H1 (cell line): Measurements from ENCODE around the gene SLC8B1.

Experiments
- EP300 ChIP-seq, 2 experiments: IDR thresholded peaks; 1 replicate in 1 of 2; 2 replicates in 1 of 2; pipeline ENCODE4 v1.6.1; 2011 to 2012; ENCODE audit warnings: low read depth in 2 of 2, low read length in 2 of 2, mild to moderate bottlenecking in 2 of 2, borderline replicate concordance in 1 of 2, inconsistent platforms in 1 of 2, moderate library complexity in 1 of 2
- EZH2 ChIP-seq: fragments of 200-600 bp; sonication (generic); IDR thresholded peaks from 2 replicates; pipeline ENCODE4 v1.7.1; 2012; ENCODE audit warnings: low read depth, mild to moderate bottlenecking, moderate library complexity, low read length, inconsistent platforms; ENCODE audit not compliant: severe bottlenecking
- GABPA ChIP-seq: IDR thresholded peaks from 2 replicates; pipeline ENCODE4 v1.6.1; 2011; ENCODE audit warnings: mild to moderate bottlenecking, low read length, moderate library complexity, borderline replicate concordance; ENCODE audit not compliant: insufficient read depth
- JUND ChIP-seq: IDR thresholded peaks from 2 replicates; pipeline ENCODE4 v1.6.1; 2011; ENCODE audit warnings: mild to moderate bottlenecking, improper control_type of control experiment, low read length
- POLR2A ChIP-seq, 2 experiments: IDR thresholded peaks; 1 replicate in 1 of 2; 2 replicates in 1 of 2; pipeline ENCODE4 v1.6.1; 2011; ENCODE audit warnings: low read depth in 2 of 2, low read length in 2 of 2, mild to moderate bottlenecking in 2 of 2; ENCODE audit errors: control extremely low read depth in 1 of 2
- POLR2AphosphoS5 ChIP-seq: IDR thresholded peaks from 2 replicates; pipeline ENCODE4 v1.6.1; 2011; ENCODE audit warnings: low read depth, low read length
- SRF ChIP-seq: IDR thresholded peaks from 2 replicates; pipeline ENCODE4 v1.6.1; 2011; ENCODE audit warnings: mild to moderate bottlenecking, low read depth, low read length, moderate library complexity
- SUZ12 ChIP-seq: fragments of 200-600 bp; sonication (generic); IDR thresholded peaks from 2 replicates; pipeline ENCODE4 v1.6.1; 2012; ENCODE audit warnings: mild to moderate bottlenecking, inconsistent platforms, low read length, moderate library complexity, mixed read lengths
- TAF1 ChIP-seq: IDR thresholded peaks from 2 replicates; pipeline ENCODE4 v1.6.1; 2011; ENCODE audit warnings: mild to moderate bottlenecking, low read depth, low read length
- TF ChIP-seq, protein P1 (sequence below), 3 experiments: IDR thresholded peaks; 1 replicate in 2 of 3; 2 replicates in 1 of 3; pipeline versions ENCODE4 v1.5.1 to v1.6.1; 2011; ENCODE audit warnings: low read length in 3 of 3, mild to moderate bottlenecking in 3 of 3, inconsistent platforms in 2 of 3, low read depth in 1 of 3, moderate library complexity in 1 of 3; ENCODE audit not compliant: insufficient read depth in 1 of 3; ENCODE audit errors: control extremely low read depth in 1 of 3
- TF ChIP-seq, protein P2 (sequence below): IDR thresholded peaks from 2 replicates; pipeline ENCODE4 v1.6.1; 2012; ENCODE audit warnings: low read length, inconsistent platforms

DNA sequence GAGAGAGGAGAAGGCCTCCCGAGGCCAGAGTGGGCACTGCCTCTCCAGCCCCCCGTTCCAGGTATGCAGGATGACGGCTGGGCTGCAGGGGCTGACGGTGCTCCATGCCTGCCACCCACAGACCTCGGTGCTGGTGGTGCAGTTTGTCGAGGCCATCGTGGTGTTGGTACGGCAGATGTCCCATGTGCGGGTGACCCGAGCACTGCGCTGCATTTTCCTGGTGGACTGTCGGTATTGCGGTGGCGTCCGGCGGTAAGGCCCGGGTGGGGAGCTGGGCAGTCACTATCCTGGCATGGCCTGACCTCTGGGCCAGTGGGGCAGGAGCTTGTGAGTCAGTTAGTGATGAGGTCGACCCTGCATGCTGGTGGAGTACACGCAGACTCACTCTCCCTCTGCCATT, 66.3 kb downstream of the SLC8B1 start:
- TF ChIP-seq POLR2A (IDR thresholded peaks at IDR 0.05; ENCODE audit: control extremely low read depth in 1 of 2, low read depth in 2 of 2, low read length in 2 of 2) (no peak), SRF (no peak), JUND (no peak), TAF1 (no peak), SUZ12 (no peak), EP300 (IDR thresholded peaks at IDR 0.05; ENCODE audit: borderline replicate concordance in 1 of 2, low read depth in 2 of 2, low read length in 2 of 2) (no peak), EZH2 (no peak), GABPA (no peak), POLR2AphosphoS5 (no peak)
- TF ChIP-seq, protein P1, sequence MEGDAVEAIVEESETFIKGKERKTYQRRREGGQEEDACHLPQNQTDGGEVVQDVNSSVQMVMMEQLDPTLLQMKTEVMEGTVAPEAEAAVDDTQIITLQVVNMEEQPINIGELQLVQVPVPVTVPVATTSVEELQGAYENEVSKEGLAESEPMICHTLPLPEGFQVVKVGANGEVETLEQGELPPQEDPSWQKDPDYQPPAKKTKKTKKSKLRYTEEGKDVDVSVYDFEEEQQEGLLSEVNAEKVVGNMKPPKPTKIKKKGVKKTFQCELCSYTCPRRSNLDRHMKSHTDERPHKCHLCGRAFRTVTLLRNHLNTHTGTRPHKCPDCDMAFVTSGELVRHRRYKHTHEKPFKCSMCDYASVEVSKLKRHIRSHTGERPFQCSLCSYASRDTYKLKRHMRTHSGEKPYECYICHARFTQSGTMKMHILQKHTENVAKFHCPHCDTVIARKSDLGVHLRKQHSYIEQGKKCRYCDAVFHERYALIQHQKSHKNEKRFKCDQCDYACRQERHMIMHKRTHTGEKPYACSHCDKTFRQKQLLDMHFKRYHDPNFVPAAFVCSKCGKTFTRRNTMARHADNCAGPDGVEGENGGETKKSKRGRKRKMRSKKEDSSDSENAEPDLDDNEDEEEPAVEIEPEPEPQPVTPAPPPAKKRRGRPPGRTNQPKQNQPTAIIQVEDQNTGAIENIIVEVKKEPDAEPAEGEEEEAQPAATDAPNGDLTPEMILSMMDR (IDR thresholded peaks at IDR 0.05; ENCODE audit: control extremely low read depth in 1 of 3, insufficient read depth in 1 of 3, low read depth in 1 of 3, low read length in 3 of 3), result no peak
- TF ChIP-seq, protein P2, sequence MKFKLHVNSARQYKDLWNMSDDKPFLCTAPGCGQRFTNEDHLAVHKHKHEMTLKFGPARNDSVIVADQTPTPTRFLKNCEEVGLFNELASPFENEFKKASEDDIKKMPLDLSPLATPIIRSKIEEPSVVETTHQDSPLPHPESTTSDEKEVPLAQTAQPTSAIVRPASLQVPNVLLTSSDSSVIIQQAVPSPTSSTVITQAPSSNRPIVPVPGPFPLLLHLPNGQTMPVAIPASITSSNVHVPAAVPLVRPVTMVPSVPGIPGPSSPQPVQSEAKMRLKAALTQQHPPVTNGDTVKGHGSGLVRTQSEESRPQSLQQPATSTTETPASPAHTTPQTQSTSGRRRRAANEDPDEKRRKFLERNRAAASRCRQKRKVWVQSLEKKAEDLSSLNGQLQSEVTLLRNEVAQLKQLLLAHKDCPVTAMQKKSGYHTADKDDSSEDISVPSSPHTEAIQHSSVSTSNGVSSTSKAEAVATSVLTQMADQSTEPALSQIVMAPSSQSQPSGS, result no peak
